HT1080 (cell line): Measurements from ENCODE around the gene ODC1. TPM values are rescaled to one million over a fixed set of nuclear protein-coding genes. Genes with fewer than 3 reads are reported as not detected.
"Not testable (repeated sequence)": the region's sequence is repeated elsewhere in the genome, so short reads cannot be mapped to it uniquely, and the experiment has no call there.

Source experiments
- DNase-seq: peaks from one replicate; pipeline ENCODE4 v3.0.0-alpha.2; 2015; ENCODE audit warnings: low read depth
- total RNA-seq: library from RNA; depleted of rRNA; stranded (reverse); fragments of >200 nt; shearing (Covaris generic); gene quantifications from 2 replicates; pipeline ENCODE4 v1.2.3, GENCODE V29; 2014

The ODC1 gene
- total RNA-seq, 1 experiment from 2014 or later: 582 TPM

GRCh38 chr2:10453905-10454298 is 5.8 kb upstream of the ODC1 start:
- DNase-seq: no peak

- DNase-seq: no peak
Observed at GRCh38 chr2:10452956-10453904, 5.1 kb upstream of the ODC1 start.

GRCh38 chr2:10452312-10452711 is 4.2 kb upstream of the ODC1 start:
- DNase-seq: peak; percentile 97

- DNase-seq: no peak
Observed at GRCh38 chr2:10451819-10452218, 3.7 kb upstream of the ODC1 start.

- no peak for DNase-seq
Observed at GRCh38 chr2:10449838-10450691, 1.9 kb upstream of the ODC1 start.

- no peak for DNase-seq
Observed at GRCh38 chr2:10449486-10449831, 1.3 kb upstream of the ODC1 start.

GRCh38 chr2:10448576-10449485 is 704 bp upstream of the ODC1 start:
- DNase-seq: peak; percentile 77

- DNase-seq: peak; percentile 44
Observed at GRCh38 chr2:10447300-10447894, 730 bp downstream of the ODC1 start.

GRCh38 chr2:10446631-10447030 is 1.5 kb downstream of the ODC1 start:
- DNase-seq: no peak

GRCh38 chr2:10444463-10444862 is 3.7 kb downstream of the ODC1 start:
- peak; percentile 57 for DNase-seq

- not testable (repeated sequence) for DNase-seq
Observed at GRCh38 chr2:10442469-10443126, 5.5 kb downstream of the ODC1 start.

- DNase-seq: no peak
Observed at GRCh38 chr2:10441948-10442347, 6.2 kb downstream of the ODC1 start.

GRCh38 chr2:10440736-10441135 is 7.4 kb downstream of the ODC1 start:
- no peak for DNase-seq

GRCh38 chr2:10439971-10440370 is 8.2 kb downstream of the ODC1 start:
- no peak for DNase-seq

GRCh38 chr2:10439185-10439879 is 8.8 kb downstream of the ODC1 start:
- peak; percentile 41 for DNase-seq

- DNase-seq: no peak
Observed at GRCh38 chr2:10438688-10439087, 9.4 kb downstream of the ODC1 start.

GRCh38 chr2:10437806-10438205 is 10.3 kb downstream of the ODC1 start:
- no peak for DNase-seq

- DNase-seq: no peak
Observed at GRCh38 chr2:10436583-10437110, 11.5 kb downstream of the ODC1 start.

GRCh38 chr2:10435820-10436204 is 12.3 kb downstream of the ODC1 start:
- no peak for DNase-seq
